Measurements from ENCODE around the gene TMED7.

Gene TMED7

GRCh38 chr5:115580941-115581340 lies 44.9 kb downstream of the TMED7 start:
- TF ChIP-seq REST (IDR thresholded peaks at IDR 0.05; ENCODE audit: insufficient read depth in 1 of 2, low read depth in 2 of 2, low read length in 2 of 2), result no peak
- no peak for TF ChIP-seq SIN3A (IDR thresholded peaks at IDR 0.05; ENCODE audit: borderline replicate concordance, insufficient read depth, low read length)

- TF ChIP-seq SIN3A (IDR thresholded peaks at IDR 0.05; ENCODE audit: borderline replicate concordance, insufficient read depth, low read length) (no peak), REST (IDR thresholded peaks at IDR 0.05; ENCODE audit: insufficient read depth in 1 of 2, low read depth in 2 of 2, low read length in 2 of 2) (no peak), POLR2AphosphoS5 (IDR thresholded peaks at IDR 0.05; ENCODE audit: low read depth, low read length) (no peak), TAF1 (IDR thresholded peaks at IDR 0.05; ENCODE audit: borderline replicate concordance, insufficient read depth, low read length) (no peak), FOXP2 (optimal IDR thresholded peaks at IDR 0.05; ENCODE audit: borderline replicate concordance, extremely low read depth, extremely low read length, insufficient read depth) (no peak)
These were observed 46.1 kb downstream of the TMED7 start for GRCh38 chr5:115579747-115580173.

- TF ChIP-seq TAF1 (IDR thresholded peaks at IDR 0.05; ENCODE audit: borderline replicate concordance, insufficient read depth, low read length), result no peak
- TF ChIP-seq FOXP2 (optimal IDR thresholded peaks at IDR 0.05; ENCODE audit: borderline replicate concordance, extremely low read depth, extremely low read length, insufficient read depth), result no peak
- no peak for TF ChIP-seq REST (IDR thresholded peaks at IDR 0.05; ENCODE audit: insufficient read depth in 1 of 2, low read depth in 2 of 2, low read length in 2 of 2)
- no peak for TF ChIP-seq POLR2AphosphoS5 (IDR thresholded peaks at IDR 0.05; ENCODE audit: low read depth, low read length)
- TF ChIP-seq SIN3A (IDR thresholded peaks at IDR 0.05; ENCODE audit: borderline replicate concordance, insufficient read depth, low read length), result no peak
These were observed 46.6 kb downstream of the TMED7 start for GRCh38 chr5:115579216-115579615.

- TF ChIP-seq POLR2AphosphoS5 (IDR thresholded peaks at IDR 0.05; ENCODE audit: low read depth, low read length), result no peak
- no peak for TF ChIP-seq TAF1 (IDR thresholded peaks at IDR 0.05; ENCODE audit: borderline replicate concordance, insufficient read depth, low read length)
- no peak for TF ChIP-seq REST (IDR thresholded peaks at IDR 0.05; ENCODE audit: insufficient read depth in 1 of 2, low read depth in 2 of 2, low read length in 2 of 2)
- no peak for TF ChIP-seq SIN3A (IDR thresholded peaks at IDR 0.05; ENCODE audit: borderline replicate concordance, insufficient read depth, low read length)
- no peak for TF ChIP-seq FOXP2 (optimal IDR thresholded peaks at IDR 0.05; ENCODE audit: borderline replicate concordance, extremely low read depth, extremely low read length, insufficient read depth)
These were observed 47.2 kb downstream of the TMED7 start for GRCh38 chr5:115578657-115579056.

GRCh38 chr5:115577741-115578140 lies 48.1 kb downstream of the TMED7 start:
- TF ChIP-seq TAF1 (IDR thresholded peaks at IDR 0.05; ENCODE audit: borderline replicate concordance, insufficient read depth, low read length) (no peak), FOXP2 (optimal IDR thresholded peaks at IDR 0.05; ENCODE audit: borderline replicate concordance, extremely low read depth, extremely low read length, insufficient read depth) (no peak), REST (IDR thresholded peaks at IDR 0.05; ENCODE audit: insufficient read depth in 1 of 2, low read depth in 2 of 2, low read length in 2 of 2) (no peak), SIN3A (IDR thresholded peaks at IDR 0.05; ENCODE audit: borderline replicate concordance, insufficient read depth, low read length) (no peak), POLR2AphosphoS5 (IDR thresholded peaks at IDR 0.05; ENCODE audit: low read depth, low read length) (no peak)
